GM12864 (cell line): ENCODE results near the gene USP17L27.
"Not testable (repeated sequence)": the region's sequence is repeated elsewhere in the genome, so short reads cannot be mapped to it uniquely, and the experiment has no call there.

Experiments used
- DNase-seq: peaks from one replicate; pipeline ENCODE4 v3.0.0-alpha.2; 2011; ENCODE audit warnings: low read depth
- H3K4me3 ChIP-seq: 2 replicates; pipeline ENCODE4 v1.5.1; 2011; ENCODE audit warnings: mild to moderate bottlenecking, low read depth, low read length, control low read depth
- TF ChIP-seq, protein P1 (sequence below): IDR thresholded peaks from 2 replicates; pipeline ENCODE4 v1.5.1; 2011; ENCODE audit warnings: low read depth, mild to moderate bottlenecking, moderate library complexity, low read length, control low read depth, inconsistent platforms; ENCODE audit errors: missing control alignments

USP17L27 gene

DNA sequence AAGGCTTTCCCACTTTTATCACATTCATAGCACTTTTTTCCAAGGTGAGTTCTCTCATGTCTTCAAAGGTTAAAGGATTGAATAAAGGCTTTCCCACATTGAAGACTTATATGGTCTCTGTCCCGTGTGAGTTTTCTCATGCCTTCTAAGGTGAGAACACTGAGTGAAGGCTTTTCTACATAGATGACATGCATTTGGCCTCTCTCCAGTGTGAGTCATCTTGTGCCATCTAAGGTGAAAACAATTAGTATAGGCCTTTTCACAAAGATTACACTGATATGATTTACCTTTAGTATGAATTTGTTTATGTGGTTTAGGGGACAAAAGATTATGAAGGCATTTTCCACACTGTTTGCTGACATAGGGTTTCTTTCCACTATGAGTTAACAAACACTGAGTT, 40.2 kb downstream of the USP17L27 start:
- TF ChIP-seq, protein P1, sequence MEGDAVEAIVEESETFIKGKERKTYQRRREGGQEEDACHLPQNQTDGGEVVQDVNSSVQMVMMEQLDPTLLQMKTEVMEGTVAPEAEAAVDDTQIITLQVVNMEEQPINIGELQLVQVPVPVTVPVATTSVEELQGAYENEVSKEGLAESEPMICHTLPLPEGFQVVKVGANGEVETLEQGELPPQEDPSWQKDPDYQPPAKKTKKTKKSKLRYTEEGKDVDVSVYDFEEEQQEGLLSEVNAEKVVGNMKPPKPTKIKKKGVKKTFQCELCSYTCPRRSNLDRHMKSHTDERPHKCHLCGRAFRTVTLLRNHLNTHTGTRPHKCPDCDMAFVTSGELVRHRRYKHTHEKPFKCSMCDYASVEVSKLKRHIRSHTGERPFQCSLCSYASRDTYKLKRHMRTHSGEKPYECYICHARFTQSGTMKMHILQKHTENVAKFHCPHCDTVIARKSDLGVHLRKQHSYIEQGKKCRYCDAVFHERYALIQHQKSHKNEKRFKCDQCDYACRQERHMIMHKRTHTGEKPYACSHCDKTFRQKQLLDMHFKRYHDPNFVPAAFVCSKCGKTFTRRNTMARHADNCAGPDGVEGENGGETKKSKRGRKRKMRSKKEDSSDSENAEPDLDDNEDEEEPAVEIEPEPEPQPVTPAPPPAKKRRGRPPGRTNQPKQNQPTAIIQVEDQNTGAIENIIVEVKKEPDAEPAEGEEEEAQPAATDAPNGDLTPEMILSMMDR = no peak
- no peak overlapping the region for H3K4me3 ChIP-seq
- DNase-seq = no peak

DNA sequence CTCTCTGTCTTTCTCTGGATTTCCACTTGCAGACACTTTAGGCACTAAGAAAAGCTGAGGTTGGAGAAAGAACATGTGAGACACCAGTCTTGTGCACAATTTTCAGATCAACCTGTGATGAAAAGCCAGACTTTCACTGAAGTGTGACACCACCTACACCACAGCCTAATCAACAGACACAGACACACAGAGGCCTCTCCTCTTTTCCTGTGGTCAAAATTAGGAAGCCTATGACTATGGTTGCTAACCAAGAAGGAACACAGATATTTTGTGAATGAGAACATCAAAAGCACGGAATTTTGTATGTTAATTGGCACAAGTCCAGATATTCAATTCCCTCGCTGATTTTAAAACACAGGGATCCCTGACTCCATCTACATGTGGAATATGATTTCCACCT, 45.1 kb downstream of the USP17L27 start:
- not testable (repeated sequence) for DNase-seq, H3K4me3 ChIP-seq
